DMS 273 (cell line): Measurements from ENCODE around the gene NFYC.

Experiments used
- DNase-seq: peaks from one replicate; lab custom pipeline; 2025; ENCODE audit not compliant: unreplicated experiment; lab: John Stamatoyannopoulos, UW

Gene NFYC

DNA sequence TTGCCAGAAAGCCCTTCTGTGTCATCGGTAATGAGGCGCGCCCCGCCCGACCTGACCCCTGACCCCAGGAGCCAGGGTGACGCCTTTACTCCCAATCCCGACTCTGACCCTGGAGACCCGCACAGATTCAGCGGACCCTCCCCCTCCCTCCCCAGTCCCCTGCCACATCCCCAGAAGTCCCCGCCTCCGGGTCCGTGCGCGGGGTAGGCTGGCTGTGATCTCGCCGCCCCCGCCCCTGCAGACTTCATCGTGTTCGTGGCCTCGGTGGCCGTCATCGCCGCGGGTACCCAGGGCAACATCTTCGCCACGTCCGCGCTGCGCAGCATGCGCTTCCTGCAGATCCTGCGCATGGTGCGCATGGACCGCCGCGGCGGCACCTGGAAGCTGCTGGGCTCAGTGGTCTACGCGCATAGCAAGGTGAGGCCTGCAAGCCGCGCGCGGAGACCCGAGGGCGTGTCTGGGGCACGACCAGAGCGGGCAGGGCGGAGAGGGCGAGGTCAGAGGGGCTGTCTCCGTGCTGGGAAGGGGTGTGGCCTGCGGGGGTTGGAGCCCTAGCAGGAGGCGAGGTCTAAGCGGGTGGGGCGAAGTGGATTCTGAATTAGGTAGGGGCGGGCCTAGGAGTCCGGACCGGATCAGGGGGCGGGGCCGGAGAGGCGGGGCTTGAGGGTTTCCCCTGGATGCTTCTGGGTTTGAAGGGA, 126.9 kb downstream of the NFYC start:
- peak; percentile 88 for DNase-seq

GRCh38 chr1:40819101-40819500, 127.6 kb downstream of the NFYC start:
- DNase-seq, result no peak

DNA sequence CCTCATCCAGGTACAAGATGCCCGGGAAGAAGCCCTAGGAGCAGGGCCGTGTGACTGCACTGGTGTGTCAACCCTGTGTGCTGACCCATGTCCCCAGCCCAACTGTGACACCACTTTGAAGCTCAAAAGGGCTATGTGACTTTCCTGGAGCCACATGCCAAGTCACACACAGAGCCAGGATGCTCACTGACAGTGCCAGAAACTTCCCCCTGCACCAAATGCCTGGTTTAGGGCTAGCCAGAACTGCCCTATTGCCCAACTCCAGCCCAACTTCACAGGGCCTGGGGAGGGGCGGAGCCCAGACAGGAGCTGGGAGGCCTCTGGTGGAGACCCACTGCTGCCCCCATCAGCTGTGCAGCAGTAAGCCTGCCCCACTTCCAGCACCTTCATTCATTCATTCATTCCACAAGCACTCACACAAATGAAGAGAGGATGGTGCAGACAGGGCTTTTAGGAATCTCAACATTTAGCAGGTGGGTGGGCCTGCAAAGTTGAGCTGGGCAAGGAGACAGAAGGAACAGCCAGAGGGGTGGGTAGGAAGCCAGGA, 128.8 kb downstream of the NFYC start:
- peak; percentile 95 for DNase-seq
